Skin epidermis (tissue), 12 donors: Measurements from ENCODE around the gene CDCA8.

Experiments used
- H3K27ac ChIP-seq, 21 experiments: fragments of 200-600 bp; sonication (generic) in 11 of 21; one replicate each; pipeline ENCODE4 v1.5.0; 2020; ENCODE audit warnings: mild to moderate bottlenecking in 3 of 21, inconsistent platforms in 2 of 21, moderate library complexity in 2 of 21
- H3K4me3 ChIP-seq, 7 experiments: fragments of 200-600 bp; sonication (generic) in 2 of 7; one replicate each; pipeline ENCODE4 v1.5.0; 2020; ENCODE audit warnings: inconsistent platforms in 2 of 7, mild to moderate bottlenecking in 2 of 7, moderate library complexity in 1 of 7

Gene CDCA8

DNA sequence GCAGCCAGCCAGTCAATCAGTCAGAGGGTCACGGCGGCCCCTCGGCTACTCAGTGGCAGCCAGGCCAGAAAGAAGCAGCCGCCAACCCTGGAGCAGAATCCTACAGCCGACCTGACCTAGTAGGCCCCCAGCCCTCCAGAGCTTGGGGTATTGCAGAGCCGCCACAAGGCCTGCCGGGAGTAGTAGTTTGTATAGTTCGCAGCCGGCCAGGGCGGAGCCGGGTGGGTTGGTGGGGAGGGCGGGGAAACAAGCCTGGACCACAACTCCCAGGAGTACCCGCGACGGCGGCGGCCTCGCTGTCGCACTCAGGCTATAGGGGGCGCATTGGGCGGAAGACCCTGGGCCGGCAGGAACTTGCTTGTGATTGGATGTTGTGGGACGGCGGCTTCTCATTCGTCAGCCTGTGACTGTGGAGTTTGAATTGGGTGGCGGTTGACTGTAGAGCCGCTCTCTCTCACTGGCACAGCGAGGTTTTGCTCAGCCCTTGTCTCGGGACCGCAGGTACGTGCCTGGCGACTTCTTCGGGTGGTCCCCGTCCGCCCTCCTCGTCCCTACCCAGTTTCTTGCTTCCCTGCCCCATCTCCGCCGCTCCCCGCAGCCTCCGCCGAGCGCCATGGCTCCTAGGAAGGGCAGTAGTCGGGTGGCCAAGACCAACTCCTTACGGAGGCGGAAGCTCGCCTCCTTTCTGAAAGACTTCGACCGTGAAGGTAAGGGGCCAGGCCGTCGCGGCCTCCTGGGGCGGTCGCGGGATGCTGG lies at the start of gene CDCA8:
CDCA8 (plus strand) TSS at position 439 of the 756 bp plus-strand sequence; CDS start at position 614, 175 bp downstream.
- H3K4me3 ChIP-seq = peak within 1 kb of the TSS; percentile 69 to 86 (median 74)
- H3K27ac ChIP-seq = peak within 1 kb of the TSS in 20 of 21 experiments; percentile 45 to 91 (median 82)

- Histone ChIP-seq H3K4me3 (no peak overlapping the region), H3K27ac (no peak overlapping the region)
Observed at GRCh38 chr1:37647281-37647680, 45.0 kb upstream of the CDCA8 start.

GRCh38 chr1:37650173-37650572 lies 42.1 kb upstream of the CDCA8 start:
- Histone ChIP-seq H3K4me3 (no peak overlapping the region), H3K27ac (no peak overlapping the region)

- no peak overlapping the region for H3K27ac ChIP-seq
- H3K4me3 ChIP-seq = no peak overlapping the region
Observed at GRCh38 chr1:37650721-37651120, 41.6 kb upstream of the CDCA8 start.

DNA sequence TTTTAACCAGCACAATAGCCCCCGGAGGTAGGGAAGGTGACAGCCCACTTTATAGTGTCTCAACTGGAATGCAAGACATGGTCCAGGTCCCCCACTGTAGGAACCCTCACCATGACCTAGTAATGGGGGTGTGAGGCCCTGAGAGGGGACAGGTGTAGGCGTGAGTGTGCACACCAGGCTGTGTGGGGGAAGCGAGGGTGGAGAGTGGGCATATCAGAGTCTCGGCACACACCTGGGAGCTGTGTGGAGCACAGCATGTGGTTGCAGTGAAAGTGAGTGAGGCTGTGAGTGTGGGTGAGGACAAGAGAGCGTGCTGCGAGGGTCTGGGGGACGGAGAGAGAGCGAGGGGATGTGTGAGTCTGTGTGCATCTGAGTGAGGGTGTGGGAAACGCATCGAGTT lies 40.5 kb upstream of the CDCA8 start:
- H3K27ac ChIP-seq = no peak overlapping the region
- no peak overlapping the region for H3K4me3 ChIP-seq

DNA sequence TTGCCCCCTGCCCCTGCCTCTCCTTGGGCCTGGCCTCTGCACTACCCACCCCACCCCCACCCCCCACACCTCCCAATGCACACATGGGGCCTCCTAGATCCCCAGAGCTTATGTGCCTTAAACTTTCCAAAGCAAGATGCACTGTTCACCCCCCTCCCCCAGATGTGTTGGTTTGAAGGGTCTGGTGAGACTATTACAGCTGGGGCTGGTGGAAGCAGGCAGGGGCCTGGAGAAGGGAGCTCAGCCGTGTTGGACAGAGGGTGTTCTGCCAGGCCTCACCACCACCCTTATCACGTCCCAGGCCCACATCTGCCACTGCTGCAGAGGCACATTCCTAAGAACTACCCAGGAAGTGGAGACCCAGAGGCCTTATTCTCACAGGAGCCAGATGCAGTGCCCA lies 39.3 kb upstream of the CDCA8 start:
- no peak overlapping the region for H3K4me3 ChIP-seq
- H3K27ac ChIP-seq = no peak overlapping the region

- no peak overlapping the region for H3K4me3 ChIP-seq
- H3K27ac ChIP-seq = no peak overlapping the region
Observed at GRCh38 chr1:37653906-37654305, 38.4 kb upstream of the CDCA8 start.

DNA sequence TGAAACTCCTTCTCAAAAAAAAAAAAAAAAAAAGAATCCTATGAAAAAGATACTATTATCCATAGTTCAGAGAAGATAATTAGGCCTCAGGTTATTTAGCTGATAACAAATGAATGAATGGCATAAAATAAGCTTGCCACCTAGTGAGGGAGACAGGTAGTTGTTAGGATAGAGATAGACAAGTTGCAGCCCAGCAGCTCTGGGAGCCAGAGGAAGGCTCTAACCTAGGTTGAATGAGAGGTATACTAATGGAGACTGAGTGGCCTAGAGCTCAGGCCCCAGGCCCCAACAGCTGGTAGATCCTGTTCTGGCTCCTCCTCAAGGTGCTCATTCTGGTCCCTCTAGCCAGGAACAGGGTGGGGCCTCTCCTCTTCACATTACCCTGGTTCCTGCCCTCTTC lies 37.0 kb upstream of the CDCA8 start:
- H3K4me3 ChIP-seq = no peak overlapping the region
- no peak overlapping the region for H3K27ac ChIP-seq

DNA sequence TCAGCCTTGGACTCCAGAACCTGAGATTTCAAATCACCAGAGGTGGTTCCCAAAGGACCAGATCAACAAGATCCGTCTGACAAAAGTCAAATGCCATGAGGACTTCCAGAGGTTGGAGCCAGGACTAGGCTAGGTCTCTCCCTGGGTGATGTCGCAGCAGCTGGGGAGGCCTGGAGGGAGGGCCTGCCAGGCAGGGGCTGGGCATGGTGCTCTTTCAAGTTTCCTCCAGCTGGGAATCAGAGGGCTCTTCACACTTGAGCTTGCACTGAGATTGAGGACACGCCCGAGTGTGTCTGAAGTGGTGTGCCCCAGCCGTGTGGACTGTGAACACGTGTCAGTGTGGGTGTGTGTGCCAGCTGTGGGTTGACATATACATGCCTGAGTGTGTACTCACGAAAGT lies 36.3 kb upstream of the CDCA8 start:
- Histone ChIP-seq H3K27ac (no peak overlapping the region), H3K4me3 (no peak overlapping the region)

DNA sequence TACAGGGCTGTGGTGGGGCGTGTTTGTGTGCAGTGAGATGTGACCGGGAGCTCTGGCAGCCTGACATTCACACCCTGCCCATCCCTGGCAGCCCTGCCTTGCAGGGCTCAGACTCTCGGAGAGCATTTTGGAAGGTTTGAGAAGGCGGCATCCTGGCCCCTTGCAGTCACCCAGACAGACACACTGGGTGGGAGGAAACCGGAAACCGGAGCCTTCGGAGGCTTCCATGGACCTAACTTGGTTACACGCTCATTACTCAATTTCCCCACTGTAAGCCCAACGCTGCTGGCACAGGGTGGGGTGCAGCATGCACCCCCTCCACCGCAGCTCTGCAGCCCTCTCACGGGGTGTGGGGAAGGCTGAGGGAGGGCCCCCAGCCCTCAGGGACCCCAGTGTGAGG lies 35.4 kb upstream of the CDCA8 start:
- no peak overlapping the region for H3K4me3 ChIP-seq

DNA sequence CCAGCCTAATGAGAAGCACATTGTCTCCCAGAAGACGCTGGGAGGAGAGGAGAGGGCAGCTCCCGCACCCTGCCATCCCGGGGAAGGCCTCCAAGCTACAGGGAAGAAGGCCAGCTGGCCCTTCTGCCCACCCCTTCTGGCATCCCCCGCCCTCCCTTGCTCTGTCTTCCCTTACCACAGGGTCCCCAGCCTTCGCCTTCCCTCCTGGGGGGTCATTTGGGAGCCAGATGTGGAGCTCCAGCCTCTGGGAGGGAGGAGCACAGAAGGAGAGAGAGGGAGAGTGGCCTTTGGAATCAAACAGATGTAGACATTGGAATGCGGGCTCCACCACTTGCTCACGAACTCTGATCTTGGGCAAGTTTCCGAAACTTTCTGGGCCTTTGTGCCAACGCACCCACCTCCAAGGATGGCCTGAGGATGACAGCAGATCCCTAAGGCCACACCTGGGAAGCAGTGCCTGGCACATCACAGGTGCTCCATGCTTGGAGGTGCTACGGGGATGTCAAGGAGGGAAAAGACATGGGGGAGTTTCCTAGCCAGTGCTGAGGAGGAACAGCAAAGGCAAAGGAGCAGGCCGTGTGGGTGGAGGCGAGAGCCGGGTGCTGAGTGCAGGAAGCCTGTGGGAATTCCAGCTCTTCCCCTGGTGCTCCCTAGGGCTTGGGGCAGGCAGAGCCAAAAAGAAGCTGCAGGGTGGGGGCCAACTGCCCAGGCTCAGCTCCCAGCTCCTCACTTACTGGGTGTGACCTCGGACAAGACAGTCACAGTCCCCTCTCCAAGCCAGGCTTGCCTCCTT lies 34.5 kb upstream of the CDCA8 start:
- no peak overlapping the region for H3K4me3 ChIP-seq

More for the DNA sequence above, 35.4 kb upstream of the CDCA8 start:
- no peak overlapping the region for H3K27ac ChIP-seq

GRCh38 chr1:37658486-37658885 lies 33.8 kb upstream of the CDCA8 start:
- H3K4me3 ChIP-seq = no peak overlapping the region
- H3K27ac ChIP-seq = no peak overlapping the region

More for the DNA sequence above, 34.5 kb upstream of the CDCA8 start:
- peak overlapping the region in 1 of 21 experiments; percentile 24 for H3K27ac ChIP-seq

DNA sequence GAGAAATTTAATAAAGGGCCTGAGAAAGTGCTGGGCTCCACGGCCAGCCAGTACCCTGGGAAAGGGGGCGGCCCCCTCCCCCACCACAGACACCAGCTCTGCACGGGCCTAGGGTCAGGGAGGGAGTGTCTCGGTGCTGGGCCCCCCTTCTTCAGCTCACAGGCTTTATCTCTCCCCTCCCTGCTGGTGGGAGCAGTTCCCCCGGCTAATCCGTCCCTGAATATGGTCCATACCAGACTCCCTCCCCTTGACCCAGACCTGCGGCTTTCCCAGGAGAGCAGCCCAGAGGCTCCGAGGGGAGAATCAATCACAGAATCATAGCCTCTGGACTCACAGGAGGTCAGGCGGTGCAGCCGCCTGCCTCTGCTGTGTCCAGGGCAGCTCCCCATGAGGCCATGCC lies 31.7 kb upstream of the CDCA8 start:
- Histone ChIP-seq H3K27ac (no peak overlapping the region), H3K4me3 (no peak overlapping the region)

- peak overlapping the region in 1 of 21 experiments; percentile 25 for H3K27ac ChIP-seq
- H3K4me3 ChIP-seq = no peak overlapping the region
Observed at GRCh38 chr1:37661401-37661800, 30.9 kb upstream of the CDCA8 start.

- H3K27ac ChIP-seq = peak overlapping the region in 1 of 21 experiments; percentile 2
- H3K4me3 ChIP-seq = no peak overlapping the region
Observed at GRCh38 chr1:37662031-37662755, 30.1 kb upstream of the CDCA8 start.

- Histone ChIP-seq H3K27ac (no peak overlapping the region), H3K4me3 (no peak overlapping the region)
Observed at GRCh38 chr1:37663426-37664000, 28.8 kb upstream of the CDCA8 start.

GRCh38 chr1:37666241-37666867 lies 26.0 kb upstream of the CDCA8 start:
- no peak overlapping the region for H3K4me3 ChIP-seq
- H3K27ac ChIP-seq = peak overlapping the region in 1 of 21 experiments; percentile 35

DNA sequence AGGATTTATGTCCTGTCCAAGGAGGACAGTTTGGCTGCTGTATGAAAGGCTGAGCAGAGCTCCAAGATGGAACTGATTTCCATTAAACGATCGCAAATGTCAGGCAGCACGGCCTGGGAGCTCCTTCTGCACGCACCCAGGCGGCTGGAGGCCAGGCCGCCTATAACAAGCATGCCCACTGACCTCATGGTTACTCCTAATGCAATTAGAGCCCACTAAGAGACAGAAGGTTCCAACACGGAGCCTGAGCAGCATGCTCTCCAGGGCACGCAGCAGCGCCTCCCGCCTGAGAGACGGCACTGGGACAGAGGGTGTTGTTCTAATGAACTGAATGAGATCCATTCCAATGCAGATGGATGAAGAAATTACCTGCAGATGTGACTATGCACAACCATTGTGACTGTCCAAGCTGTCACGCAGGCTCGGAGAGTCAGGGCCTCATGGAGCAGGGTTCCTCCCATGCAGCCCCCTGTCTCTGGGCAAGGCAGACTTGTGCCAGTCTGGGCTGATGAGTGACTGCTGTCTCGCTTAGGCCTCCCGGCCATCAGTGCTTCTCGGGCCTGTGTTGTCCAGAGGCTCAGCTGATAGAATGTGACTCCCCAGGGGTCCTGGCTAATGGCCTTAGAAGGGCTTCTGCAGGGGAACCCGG lies 25.2 kb upstream of the CDCA8 start:
- no peak overlapping the region for H3K27ac ChIP-seq
- no peak overlapping the region for H3K4me3 ChIP-seq

GRCh38 chr1:37670133-37670532 lies 22.2 kb upstream of the CDCA8 start:
- Histone ChIP-seq H3K4me3 (no peak overlapping the region), H3K27ac (no peak overlapping the region)
